ENCODE results near the gene AP3B1.

Gene AP3B1

GRCh38 chr5:78005021-78005785, 289.3 kb downstream of the AP3B1 start:
- DNase-seq (ENCODE audit: low read depth) = no peak
- TF ChIP-seq CTCF (IDR thresholded peaks at IDR 0.05; ENCODE audit: low read depth, low read length, missing control alignments) = no peak
- in situ Hi-C loops (cut with HindIII; ENCODE audit: low sequenced_read_pairs) = no loop called here
- no peak overlapping the region for H3K4me3 ChIP-seq (ENCODE audit: low read depth, low read length)

- no peak for TF ChIP-seq CTCF (IDR thresholded peaks at IDR 0.05; ENCODE audit: low read depth, low read length, missing control alignments)
- DNase-seq (ENCODE audit: low read depth) = no peak
- H3K4me3 ChIP-seq (ENCODE audit: low read depth, low read length) = no peak overlapping the region
- in situ Hi-C loops (cut with HindIII; ENCODE audit: low sequenced_read_pairs) = no loop called here
These were observed 289.9 kb downstream of the AP3B1 start for GRCh38 chr5:78004559-78004958.

- in situ Hi-C loops (cut with HindIII; ENCODE audit: low sequenced_read_pairs) = no loop called here
- TF ChIP-seq CTCF (IDR thresholded peaks at IDR 0.05; ENCODE audit: low read depth, low read length, missing control alignments) = no peak
- no peak for DNase-seq (ENCODE audit: low read depth)
- H3K4me3 ChIP-seq (ENCODE audit: low read depth, low read length) = no peak overlapping the region
These were observed 290.6 kb downstream of the AP3B1 start for GRCh38 chr5:78003919-78004318.

- in situ Hi-C loops (cut with HindIII; ENCODE audit: low sequenced_read_pairs) = no loop called here
- TF ChIP-seq CTCF (IDR thresholded peaks at IDR 0.05; ENCODE audit: low read depth, low read length, missing control alignments) = no peak
- H3K4me3 ChIP-seq (ENCODE audit: low read depth, low read length) = no peak overlapping the region
- DNase-seq (ENCODE audit: low read depth) = no peak
These were observed 291.0 kb downstream of the AP3B1 start for GRCh38 chr5:78003450-78003849.

- in situ Hi-C loops (cut with HindIII; ENCODE audit: low sequenced_read_pairs) = no loop called here
These were observed 291.8 kb downstream of the AP3B1 start for GRCh38 chr5:78002690-78003089.

GRCh38 chr5:78001197-78001596, 293.3 kb downstream of the AP3B1 start:
- H3K4me3 ChIP-seq (ENCODE audit: low read depth, low read length) = no peak overlapping the region
- no peak for TF ChIP-seq CTCF (IDR thresholded peaks at IDR 0.05; ENCODE audit: low read depth, low read length, missing control alignments)
- DNase-seq (ENCODE audit: low read depth) = no peak
- in situ Hi-C loops (cut with HindIII; ENCODE audit: low sequenced_read_pairs) = no loop called here

More at GRCh38 chr5:78002690-78003089, 291.8 kb downstream of the AP3B1 start:
- no peak overlapping the region for H3K4me3 ChIP-seq (ENCODE audit: low read depth, low read length)
- no peak for TF ChIP-seq CTCF (IDR thresholded peaks at IDR 0.05; ENCODE audit: low read depth, low read length, missing control alignments)
- no peak for DNase-seq (ENCODE audit: low read depth)
